NCI-H2196 (cell line): ENCODE data around the gene GMDS.
"Not testable (repeated sequence)": the region's sequence is repeated elsewhere in the genome, so short reads cannot be mapped to it uniquely, and the experiment has no call there.

Experiments used
- DNase-seq: peaks from one replicate; lab custom pipeline; 2025; ENCODE audit not compliant: unreplicated experiment; lab: John Stamatoyannopoulos, UW

The GMDS gene

GRCh38 chr6:1870251-1870650, 375.2 kb downstream of the GMDS start:
- no peak for DNase-seq

GRCh38 chr6:1869769-1870168, 375.6 kb downstream of the GMDS start:
- no peak for DNase-seq

- no peak for DNase-seq
These were observed 376.1 kb downstream of the GMDS start for GRCh38 chr6:1869308-1869707.

GRCh38 chr6:1868561-1869261, 376.7 kb downstream of the GMDS start:
- DNase-seq, result no peak

- DNase-seq, result no peak
These were observed 378.2 kb downstream of the GMDS start for GRCh38 chr6:1867197-1867596.

- no peak for DNase-seq
These were observed 379.8 kb downstream of the GMDS start for GRCh38 chr6:1865585-1865984.

GRCh38 chr6:1864496-1864895, 380.9 kb downstream of the GMDS start:
- no peak for DNase-seq

GRCh38 chr6:1862411-1862810, 383.0 kb downstream of the GMDS start:
- DNase-seq, result no peak

GRCh38 chr6:1860756-1861348, 384.6 kb downstream of the GMDS start:
- DNase-seq, result no peak

GRCh38 chr6:1858859-1859258, 386.5 kb downstream of the GMDS start:
- no peak for DNase-seq

- DNase-seq, result no peak
These were observed 387.2 kb downstream of the GMDS start for GRCh38 chr6:1858196-1858595.

GRCh38 chr6:1856381-1856780, 389.0 kb downstream of the GMDS start:
- DNase-seq, result peak; percentile 71

- DNase-seq, result no peak
These were observed 389.5 kb downstream of the GMDS start for GRCh38 chr6:1855890-1856289.

- no peak for DNase-seq
These were observed 391.1 kb downstream of the GMDS start for GRCh38 chr6:1854296-1854695.

GRCh38 chr6:1853761-1854160, 391.6 kb downstream of the GMDS start:
- DNase-seq, result no peak

- DNase-seq, result no peak
These were observed 393.5 kb downstream of the GMDS start for GRCh38 chr6:1851681-1852456.

GRCh38 chr6:1850840-1851157, 394.6 kb downstream of the GMDS start:
- DNase-seq, result no peak

GRCh38 chr6:1850121-1850839, 395.1 kb downstream of the GMDS start:
- DNase-seq, result no peak

GRCh38 chr6:1849691-1850090, 395.7 kb downstream of the GMDS start:
- no peak for DNase-seq

- no peak for DNase-seq
These were observed 396.7 kb downstream of the GMDS start for GRCh38 chr6:1848752-1849151.

- no peak for DNase-seq
These were observed 398.8 kb downstream of the GMDS start for GRCh38 chr6:1846611-1847010.

- DNase-seq, result not testable (repeated sequence)
These were observed 399.9 kb downstream of the GMDS start for GRCh38 chr6:1845543-1845942.
